Measurements from ENCODE around the gene HSPA12A.

Gene HSPA12A

DNA sequence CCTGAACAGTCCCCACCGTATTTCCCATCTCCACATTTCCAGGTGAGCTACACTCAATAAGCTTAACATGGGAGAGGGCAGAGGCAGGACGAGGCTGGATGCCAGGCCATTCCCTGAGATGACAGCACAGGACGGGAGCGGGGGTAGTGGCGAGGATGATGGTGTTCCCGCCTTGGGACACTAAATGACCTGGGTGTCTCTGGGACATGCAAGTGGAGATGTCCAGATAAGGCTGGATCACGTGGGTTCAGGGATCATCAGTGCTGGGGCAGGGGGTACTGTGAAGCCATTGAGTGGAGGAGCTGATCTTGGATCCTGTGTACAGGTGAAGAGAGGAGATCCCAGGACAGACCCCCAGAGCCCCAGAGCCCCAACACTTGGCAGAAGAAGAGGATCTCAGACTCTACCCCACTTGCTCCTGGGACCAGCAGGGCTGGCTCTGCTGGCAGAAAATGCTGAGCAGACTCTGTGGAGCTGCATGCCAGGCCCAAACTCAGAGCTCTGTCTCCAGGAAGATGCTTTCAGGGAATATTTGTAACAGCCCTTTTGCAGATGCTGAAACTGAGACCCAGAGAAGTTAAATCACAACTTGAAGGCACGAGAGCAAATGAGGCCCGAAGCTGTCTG, 29.7 kb upstream of the HSPA12A start:
- TF ChIP-seq, protein P1, sequence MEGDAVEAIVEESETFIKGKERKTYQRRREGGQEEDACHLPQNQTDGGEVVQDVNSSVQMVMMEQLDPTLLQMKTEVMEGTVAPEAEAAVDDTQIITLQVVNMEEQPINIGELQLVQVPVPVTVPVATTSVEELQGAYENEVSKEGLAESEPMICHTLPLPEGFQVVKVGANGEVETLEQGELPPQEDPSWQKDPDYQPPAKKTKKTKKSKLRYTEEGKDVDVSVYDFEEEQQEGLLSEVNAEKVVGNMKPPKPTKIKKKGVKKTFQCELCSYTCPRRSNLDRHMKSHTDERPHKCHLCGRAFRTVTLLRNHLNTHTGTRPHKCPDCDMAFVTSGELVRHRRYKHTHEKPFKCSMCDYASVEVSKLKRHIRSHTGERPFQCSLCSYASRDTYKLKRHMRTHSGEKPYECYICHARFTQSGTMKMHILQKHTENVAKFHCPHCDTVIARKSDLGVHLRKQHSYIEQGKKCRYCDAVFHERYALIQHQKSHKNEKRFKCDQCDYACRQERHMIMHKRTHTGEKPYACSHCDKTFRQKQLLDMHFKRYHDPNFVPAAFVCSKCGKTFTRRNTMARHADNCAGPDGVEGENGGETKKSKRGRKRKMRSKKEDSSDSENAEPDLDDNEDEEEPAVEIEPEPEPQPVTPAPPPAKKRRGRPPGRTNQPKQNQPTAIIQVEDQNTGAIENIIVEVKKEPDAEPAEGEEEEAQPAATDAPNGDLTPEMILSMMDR (IDR thresholded peaks at IDR 0.05; ENCODE audit: unreplicated experiment in 3 of 3), result no peak
- Mint-ChIP-seq H3K36me3 (ENCODE audit: low read depth) (no peaks in the 10 kb centered on the region), H3K4me3 (no peak overlapping the region), H3K9me3 (no peaks in the 10 kb centered on the region), H3K4me1 (peaks cover 22% of the 10 kb centered on the region), H3K27ac (no peak overlapping the region), H3K27me3 (ENCODE audit: low read depth) (peaks cover 10% of the 10 kb centered on the region)

DNA sequence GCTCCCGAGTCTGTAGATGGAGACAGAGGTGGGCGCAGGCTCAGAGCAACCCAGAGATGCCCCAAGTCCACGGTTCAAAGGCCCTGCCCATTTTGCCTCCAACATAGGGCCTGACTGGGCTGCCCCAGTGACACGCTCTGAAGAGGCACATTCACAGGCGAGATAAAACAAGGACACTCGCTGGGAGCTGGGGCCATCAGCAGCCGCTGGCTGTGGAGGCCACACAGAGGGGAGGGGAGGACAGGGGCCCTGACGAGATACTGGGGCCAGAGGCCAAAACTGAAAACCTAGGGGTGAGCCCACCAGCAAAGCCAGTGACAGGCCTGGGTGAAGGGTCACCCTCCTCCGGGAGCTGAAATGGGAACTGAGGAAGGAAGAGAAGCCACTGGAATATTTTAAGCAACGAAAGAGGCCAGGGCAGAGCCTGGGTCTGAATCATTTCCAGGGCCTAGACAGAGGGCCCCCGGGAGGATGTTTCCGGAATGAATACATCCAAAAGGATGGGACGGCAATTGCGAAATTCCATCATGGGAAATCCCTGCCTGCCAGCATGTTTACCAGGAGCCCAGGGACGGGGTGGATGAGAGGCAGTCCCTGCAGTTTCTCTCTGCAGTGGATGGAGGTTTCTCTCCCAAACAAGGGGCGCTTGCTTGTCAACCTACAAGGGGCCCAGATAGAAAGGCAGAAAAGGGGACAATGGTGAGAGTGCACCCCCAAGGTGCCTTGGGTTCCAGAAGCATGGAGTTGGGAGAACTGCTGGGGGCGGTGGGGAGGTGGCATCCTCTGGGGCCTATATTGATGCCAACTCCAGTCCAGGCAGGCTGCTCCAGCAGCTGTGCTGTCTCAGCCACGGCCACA, 29.0 kb upstream of the HSPA12A start:
- peaks cover 26% of the 10 kb centered on the region for H3K4me1 Mint-ChIP-seq
- H3K9me3 Mint-ChIP-seq, result peaks cover 4% of the 10 kb centered on the region
- H3K27ac Mint-ChIP-seq, result peak overlapping the region in 1 of 3 experiments; percentile 2
- H3K27me3 Mint-ChIP-seq (ENCODE audit: low read depth), result peaks cover 10% of the 10 kb centered on the region
- H3K36me3 Mint-ChIP-seq (ENCODE audit: low read depth), result no peaks in the 10 kb centered on the region
- TF ChIP-seq, protein P1 (IDR thresholded peaks at IDR 0.05; ENCODE audit: unreplicated experiment in 3 of 3), result no peak
- no peak overlapping the region for H3K4me3 Mint-ChIP-seq

DNA sequence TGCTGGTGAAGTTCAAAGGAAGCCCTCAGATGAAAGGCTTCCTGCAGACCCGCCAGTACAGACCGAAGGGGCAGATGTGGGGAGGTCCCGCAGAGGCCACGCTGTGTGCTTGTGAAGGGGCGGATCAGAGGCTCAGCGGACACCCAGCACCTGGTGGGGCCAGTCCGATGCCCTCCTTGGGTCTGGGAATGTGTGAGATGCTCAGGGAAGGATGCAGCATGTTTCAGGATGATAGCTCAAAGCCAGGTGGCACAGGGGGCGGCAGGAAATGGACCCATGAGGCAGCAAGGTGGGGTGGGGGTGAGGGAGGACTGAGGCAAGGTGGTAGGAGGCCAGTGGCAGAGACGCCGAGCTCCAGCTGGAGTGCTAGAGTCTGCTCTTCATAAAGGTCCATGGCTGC, 27.9 kb upstream of the HSPA12A start:
- peaks cover 10% of the 10 kb centered on the region for H3K27me3 Mint-ChIP-seq (ENCODE audit: low read depth)
- no peak overlapping the region for H3K4me3 Mint-ChIP-seq
- peaks cover 6% of the 10 kb centered on the region for H3K9me3 Mint-ChIP-seq
- H3K27ac Mint-ChIP-seq, result peak overlapping the region in 2 of 3 experiments; percentile 2 to 27
- H3K36me3 Mint-ChIP-seq (ENCODE audit: low read depth), result no peaks in the 10 kb centered on the region
- H3K4me1 Mint-ChIP-seq, result peaks cover 23% of the 10 kb centered on the region
- TF ChIP-seq, protein P1 (IDR thresholded peaks at IDR 0.05; ENCODE audit: unreplicated experiment in 3 of 3), result no peak

DNA sequence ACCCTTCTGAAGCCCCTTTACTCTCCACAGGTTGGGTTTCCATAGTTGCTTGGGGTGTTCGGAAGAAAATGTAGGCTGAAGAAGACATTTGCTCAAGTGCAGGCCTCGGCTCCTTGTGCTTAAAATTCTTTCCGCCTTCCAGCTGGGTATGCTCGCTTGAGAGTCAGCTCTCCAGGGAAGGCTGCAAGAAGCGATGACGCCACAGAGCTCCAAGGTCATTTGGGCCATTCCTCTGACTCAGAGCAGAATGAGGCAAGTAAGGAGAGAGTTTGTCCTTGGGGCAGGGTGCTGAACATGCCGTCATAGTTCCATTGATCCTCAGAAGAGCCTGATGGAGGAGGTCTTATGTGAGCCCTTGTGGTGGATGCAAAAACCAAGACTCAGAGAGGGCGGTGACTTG, 27.4 kb upstream of the HSPA12A start:
- TF ChIP-seq, protein P1 (IDR thresholded peaks at IDR 0.05; ENCODE audit: unreplicated experiment in 3 of 3), result no peak
- H3K27me3 Mint-ChIP-seq (ENCODE audit: low read depth), result peaks cover 10% of the 10 kb centered on the region
- peaks cover 23% of the 10 kb centered on the region for H3K4me1 Mint-ChIP-seq
- peak overlapping the region in 2 of 3 experiments; percentile 2 to 27 for H3K27ac Mint-ChIP-seq
- H3K9me3 Mint-ChIP-seq, result peaks cover 8% of the 10 kb centered on the region
- H3K36me3 Mint-ChIP-seq (ENCODE audit: low read depth), result no peaks in the 10 kb centered on the region
- no peak overlapping the region for H3K4me3 Mint-ChIP-seq

DNA sequence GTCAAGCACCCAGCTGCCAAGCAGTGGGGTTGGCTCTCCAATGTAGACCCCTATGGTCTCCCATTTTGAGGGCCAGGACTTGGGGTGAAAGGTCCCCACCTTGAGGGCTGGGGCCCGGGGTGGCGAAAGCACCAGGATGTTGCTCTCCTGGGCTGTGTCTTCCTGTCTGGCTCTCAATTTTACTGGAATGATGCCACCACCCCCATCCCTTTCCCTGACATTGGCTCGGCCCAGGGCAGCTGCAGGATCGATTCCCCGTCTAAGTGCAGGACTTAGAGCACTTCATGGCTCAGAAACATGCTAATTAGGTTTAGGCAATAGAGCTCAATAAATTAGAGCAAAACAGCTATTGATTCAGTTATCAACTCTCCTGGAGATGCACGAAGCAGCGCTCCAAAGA, 27.0 kb upstream of the HSPA12A start:
- H3K4me3 Mint-ChIP-seq, result no peak overlapping the region
- H3K27me3 Mint-ChIP-seq (ENCODE audit: low read depth), result peaks cover 10% of the 10 kb centered on the region
- peaks cover 23% of the 10 kb centered on the region for H3K4me1 Mint-ChIP-seq
- no peaks in the 10 kb centered on the region for H3K36me3 Mint-ChIP-seq (ENCODE audit: low read depth)
- peaks cover 10% of the 10 kb centered on the region for H3K9me3 Mint-ChIP-seq
- TF ChIP-seq, protein P1 (IDR thresholded peaks at IDR 0.05; ENCODE audit: unreplicated experiment in 3 of 3), result no peak
- peak overlapping the region in 1 of 3 experiments; percentile 2 for H3K27ac Mint-ChIP-seq

All from nephron (organoid).